Measurements from ENCODE around the gene GTF3C1. TPM values are rescaled to one million over a fixed set of nuclear protein-coding genes. Genes with fewer than 3 reads are reported as not detected.

The GTF3C1 gene
- polyA plus RNA-seq, 1 donor from 2014 or later = 54.0 TPM

- no peak overlapping the region for H3K27ac ChIP-seq (ENCODE audit: low read length)
- no peak overlapping the region for H3K4me2 ChIP-seq (ENCODE audit: low read length)
- H3K36me3 ChIP-seq (ENCODE audit: insufficient read depth, low read length) = no peaks in the 10 kb centered on the region
- H4K20me1 ChIP-seq (ENCODE audit: insufficient read depth) = no peaks in the 10 kb centered on the region
- H3K9ac ChIP-seq (ENCODE audit: low read length) = no peak overlapping the region
- H2AFZ ChIP-seq (ENCODE audit: low read depth, low read length) = no peak overlapping the region
- no peak overlapping the region for H3K4me3 ChIP-seq (ENCODE audit: low read length)
- TF ChIP-seq POLR2AphosphoS5 (IDR thresholded peaks at IDR 0.05) (no peak), SMC3 (conservative IDR thresholded peaks at IDR 0.05; ENCODE audit: poor library complexity) (no peak), EP300 (conservative IDR thresholded peaks at IDR 0.05; ENCODE audit: poor library complexity, severe bottlenecking) (no peak), MXI1 (conservative IDR thresholded peaks at IDR 0.05; ENCODE audit: poor library complexity, severe bottlenecking) (no peak), EZH2 (IDR thresholded peaks at IDR 0.05; ENCODE audit: borderline replicate concordance, insufficient read depth, low read length, poor library complexity, severe bottlenecking) (no peak), RAD21 (conservative IDR thresholded peaks at IDR 0.05) (no peak), CTCF (IDR thresholded peaks at IDR 0.05; ENCODE audit: poor library complexity, severe bottlenecking) (no peak), TAF1 (IDR thresholded peaks at IDR 0.05; ENCODE audit: low read depth) (no peak)
- TF ChIP-seq, protein P1, sequence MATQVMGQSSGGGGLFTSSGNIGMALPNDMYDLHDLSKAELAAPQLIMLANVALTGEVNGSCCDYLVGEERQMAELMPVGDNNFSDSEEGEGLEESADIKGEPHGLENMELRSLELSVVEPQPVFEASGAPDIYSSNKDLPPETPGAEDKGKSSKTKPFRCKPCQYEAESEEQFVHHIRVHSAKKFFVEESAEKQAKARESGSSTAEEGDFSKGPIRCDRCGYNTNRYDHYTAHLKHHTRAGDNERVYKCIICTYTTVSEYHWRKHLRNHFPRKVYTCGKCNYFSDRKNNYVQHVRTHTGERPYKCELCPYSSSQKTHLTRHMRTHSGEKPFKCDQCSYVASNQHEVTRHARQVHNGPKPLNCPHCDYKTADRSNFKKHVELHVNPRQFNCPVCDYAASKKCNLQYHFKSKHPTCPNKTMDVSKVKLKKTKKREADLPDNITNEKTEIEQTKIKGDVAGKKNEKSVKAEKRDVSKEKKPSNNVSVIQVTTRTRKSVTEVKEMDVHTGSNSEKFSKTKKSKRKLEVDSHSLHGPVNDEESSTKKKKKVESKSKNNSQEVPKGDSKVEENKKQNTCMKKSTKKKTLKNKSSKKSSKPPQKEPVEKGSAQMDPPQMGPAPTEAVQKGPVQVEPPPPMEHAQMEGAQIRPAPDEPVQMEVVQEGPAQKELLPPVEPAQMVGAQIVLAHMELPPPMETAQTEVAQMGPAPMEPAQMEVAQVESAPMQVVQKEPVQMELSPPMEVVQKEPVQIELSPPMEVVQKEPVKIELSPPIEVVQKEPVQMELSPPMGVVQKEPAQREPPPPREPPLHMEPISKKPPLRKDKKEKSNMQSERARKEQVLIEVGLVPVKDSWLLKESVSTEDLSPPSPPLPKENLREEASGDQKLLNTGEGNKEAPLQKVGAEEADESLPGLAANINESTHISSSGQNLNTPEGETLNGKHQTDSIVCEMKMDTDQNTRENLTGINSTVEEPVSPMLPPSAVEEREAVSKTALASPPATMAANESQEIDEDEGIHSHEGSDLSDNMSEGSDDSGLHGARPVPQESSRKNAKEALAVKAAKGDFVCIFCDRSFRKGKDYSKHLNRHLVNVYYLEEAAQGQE (IDR thresholded peaks at IDR 0.05; ENCODE audit: borderline replicate concordance) = no peak
- no peaks in the 10 kb centered on the region for H3F3A ChIP-seq (ENCODE audit: insufficient read depth, low read length, poor library complexity, severe bottlenecking)
- H3K79me2 ChIP-seq (replicated peaks; ENCODE audit: insufficient read depth, low read length) = no peaks in the 10 kb centered on the region
- H3K9me2 ChIP-seq (ENCODE audit: insufficient read depth, low read length) = no peaks in the 10 kb centered on the region
- no peaks in the 10 kb centered on the region for H3K27me3 ChIP-seq (ENCODE audit: insufficient read depth, low read depth, low read length)
- no peaks in the 10 kb centered on the region for H3K9me3 ChIP-seq (ENCODE audit: low read length)
These were observed 86.6 kb downstream of the GTF3C1 start for GRCh38 chr16:27462846-27463682.

GRCh38 chr16:27462200-27462845 is 87.4 kb downstream of the GTF3C1 start:
- Histone ChIP-seq H3K9me2 (ENCODE audit: insufficient read depth, low read length) (no peaks in the 10 kb centered on the region), H3K36me3 (ENCODE audit: insufficient read depth, low read length) (no peaks in the 10 kb centered on the region), H3F3A (ENCODE audit: insufficient read depth, low read length, poor library complexity, severe bottlenecking) (no peaks in the 10 kb centered on the region), H3K27ac (ENCODE audit: low read length) (no peak overlapping the region), H4K20me1 (ENCODE audit: insufficient read depth) (no peaks in the 10 kb centered on the region), H3K4me3 (ENCODE audit: low read length) (no peak overlapping the region), H3K9me3 (ENCODE audit: low read length) (no peaks in the 10 kb centered on the region), H3K9ac (ENCODE audit: low read length) (no peak overlapping the region), H3K79me2 (replicated peaks; ENCODE audit: insufficient read depth, low read length) (no peaks in the 10 kb centered on the region), H3K27me3 (ENCODE audit: insufficient read depth, low read depth, low read length) (no peaks in the 10 kb centered on the region), H2AFZ (ENCODE audit: low read depth, low read length) (no peak overlapping the region), H3K4me2 (ENCODE audit: low read length) (no peak overlapping the region)
- TF ChIP-seq SMC3 (conservative IDR thresholded peaks at IDR 0.05; ENCODE audit: poor library complexity) (no peak), MXI1 (conservative IDR thresholded peaks at IDR 0.05; ENCODE audit: poor library complexity, severe bottlenecking) (no peak), EP300 (conservative IDR thresholded peaks at IDR 0.05; ENCODE audit: poor library complexity, severe bottlenecking) (no peak), TAF1 (IDR thresholded peaks at IDR 0.05; ENCODE audit: low read depth) (no peak), RAD21 (conservative IDR thresholded peaks at IDR 0.05) (no peak), POLR2AphosphoS5 (IDR thresholded peaks at IDR 0.05) (no peak), CTCF (IDR thresholded peaks at IDR 0.05; ENCODE audit: poor library complexity, severe bottlenecking) (no peak), EZH2 (IDR thresholded peaks at IDR 0.05; ENCODE audit: borderline replicate concordance, insufficient read depth, low read length, poor library complexity, severe bottlenecking) (no peak)
- TF ChIP-seq, protein P1 (IDR thresholded peaks at IDR 0.05; ENCODE audit: borderline replicate concordance) = no peak
